Endothelial cell of umbilical vein (primary cell): ENCODE results near the gene LITAFD. TPM values are rescaled to one million over a fixed set of nuclear protein-coding genes. Genes with fewer than 3 reads are reported as not detected.

Experiments used
- BruUV-seq: library from RNA; stranded (reverse); fragments of 400-500 nt; replicated peaks from 2 replicates; lab custom pipeline; 2021; lab: Mats Ljungman, UMichigan
- CTCF ChIA-PET: fragments of 300-600, 350-600 bp; sonication (Branson Sonifier 250); formaldehyde crosslinking; loops from one replicate; lab custom pipeline; 2021; ENCODE audit warnings: antibody characterized with exemption, inconsistent platforms; lab: Charles Lee
- POLR2A ChIA-PET: fragments of 300-600, 350-600 bp; sonication (Branson Sonifier 250); formaldehyde crosslinking; loops from one replicate; lab custom pipeline; 2021; ENCODE audit warnings: antibody characterized with exemption, inconsistent platforms; lab: Charles Lee
- DNase-seq: peaks from one replicate; pipeline ENCODE4 v3.0.0-alpha.2; 2011; ENCODE audit warnings: low read depth, low spot score
- FAIRE-seq: peaks from 2 replicates; lab custom pipeline; 2011; peaks lifted over from hg19 to GRCh38; lab: Jason Lieb, UNC
- H2AFZ ChIP-seq: 2 replicates; pipeline ENCODE4 v1.6.0; 2012; ENCODE audit warnings: low read depth, low read length, control low read depth, inconsistent platforms
- H3K27ac ChIP-seq: 2 replicates; pipeline ENCODE4 v1.5.1; 2011; ENCODE audit warnings: low read depth, mild to moderate bottlenecking, control low read depth, low read length, moderate library complexity; ENCODE audit not compliant: insufficient read depth
- H3K27me3 ChIP-seq, 2 experiments: 2 replicates each; pipeline versions ENCODE4 v1.6.0 to v1.6.1; 2011; ENCODE audit warnings: low read length in 2 of 2, mixed read lengths in 1 of 2; ENCODE audit not compliant: control insufficient read depth in 2 of 2, insufficient read depth in 2 of 2
- H3K36me3 ChIP-seq, 2 experiments: 2 replicates in 1 of 2; 3 replicates in 1 of 2; pipeline ENCODE4 v1.5.1; 2011; ENCODE audit warnings: low read length in 2 of 2, mild to moderate bottlenecking in 1 of 2, moderate library complexity in 1 of 2; ENCODE audit not compliant: control insufficient read depth in 2 of 2, insufficient read depth in 2 of 2; ENCODE audit errors: extremely low read depth in 1 of 2
- H3K4me1 ChIP-seq: 3 replicates; pipeline ENCODE4 v1.5.1; 2011; ENCODE audit warnings: mild to moderate bottlenecking, low read length; ENCODE audit not compliant: control insufficient read depth, insufficient read depth; ENCODE audit errors: extremely low read depth
- H3K4me2 ChIP-seq: 2 replicates; pipeline ENCODE4 v1.6.1; 2011; ENCODE audit warnings: low read length, control low read depth, mixed read lengths; ENCODE audit not compliant: insufficient read depth
- H3K4me3 ChIP-seq, 3 experiments: fragments of 200-600 bp in 1 of 3; sonication (generic), shearing (Covaris generic) in 1 of 3; replicated peaks in 1 of 3; 2 replicates each; pipeline ENCODE4 v1.5.1; 2011 to 2016; ENCODE audit warnings: control low read depth in 3 of 3, low read length in 3 of 3, mild to moderate bottlenecking in 2 of 3, inconsistent platforms in 1 of 3, low read depth in 1 of 3, moderate library complexity in 1 of 3; ENCODE audit not compliant: insufficient read depth in 1 of 3
- H3K79me2 ChIP-seq: 2 replicates; pipeline ENCODE4 v1.6.0; 2012; ENCODE audit warnings: low read length, inconsistent platforms; ENCODE audit not compliant: control insufficient read depth, insufficient read depth
- H3K9ac ChIP-seq: replicated peaks from 2 replicates; pipeline ENCODE3; 2011; ENCODE audit warnings: low read length, control low read depth; ENCODE audit not compliant: insufficient read depth; ENCODE audit errors: extremely low read depth
- H3K9me1 ChIP-seq: replicated peaks from 3 replicates; pipeline ENCODE4 v1.6.0; 2011; ENCODE audit warnings: mild to moderate bottlenecking, low read length; ENCODE audit not compliant: control insufficient read depth, insufficient read depth; ENCODE audit errors: extremely low read depth
- H3K9me3 ChIP-seq: replicated peaks from 2 replicates; pipeline ENCODE4 v1.5.1; 2012; ENCODE audit warnings: low read length, inconsistent platforms; ENCODE audit not compliant: control insufficient read depth, insufficient read depth
- H4K20me1 ChIP-seq: replicated peaks from 2 replicates; pipeline ENCODE3; 2011; ENCODE audit warnings: mild to moderate bottlenecking, low read length; ENCODE audit not compliant: control insufficient read depth, insufficient read depth; ENCODE audit errors: extremely low read depth
- EZH2 ChIP-seq: IDR thresholded peaks from 2 replicates; pipeline ENCODE4 v1.6.1; 2012; ENCODE audit warnings: borderline replicate concordance, low read depth, mild to moderate bottlenecking, moderate library complexity, low read length, inconsistent platforms; ENCODE audit not compliant: severe bottlenecking
- FOS ChIP-seq: IDR thresholded peaks from 2 replicates; pipeline ENCODE4 v1.6.1; 2011; ENCODE audit warnings: mild to moderate bottlenecking, low read length, moderate library complexity, borderline replicate concordance; ENCODE audit not compliant: insufficient read depth
- GATA2 ChIP-seq: IDR thresholded peaks from 2 replicates; pipeline ENCODE4 v1.7.0; 2011; ENCODE audit warnings: low read depth, mild to moderate bottlenecking, moderate library complexity, mixed read lengths, low read length; ENCODE audit not compliant: insufficient read length, insufficient read depth
- JUN ChIP-seq: IDR thresholded peaks from 2 replicates; pipeline ENCODE4 v1.6.1; 2011; ENCODE audit warnings: borderline replicate concordance, low read depth; ENCODE audit not compliant: insufficient read length, insufficient read depth
- MYC ChIP-seq: IDR thresholded peaks from one replicate; pipeline ENCODE4 v1.6.1; 2011; ENCODE audit warnings: mild to moderate bottlenecking, low read depth, low read length
- POLR2A ChIP-seq: IDR thresholded peaks from 2 replicates; pipeline ENCODE4 v1.6.1; 2012; ENCODE audit warnings: low read depth, mild to moderate bottlenecking, control low read depth, low read length
- POLR2AphosphoS5 ChIP-seq: IDR thresholded peaks from 2 replicates; pipeline ENCODE4 v1.6.1; 2012; ENCODE audit warnings: low read depth, mild to moderate bottlenecking, control low read depth, low read length, moderate library complexity; ENCODE audit not compliant: insufficient read depth
- dilution Hi-C: fragments of 300-500 bp; cut with MboI; formaldehyde crosslinking; loops from one replicate; pipeline ENCODE4 v1.15.0; 2019; ENCODE audit warnings: low sequenced_read_pairs; ENCODE audit not compliant: extremely low pct_ligation_motif_present
- intact Hi-C: fragments of 100-400 bp; cut with micrococcal nuclease; formaldehyde crosslinking; loops from one replicate; pipeline ENCODE4 v1.10.0; 2022
- polyA plus RNA-seq, 4 experiments: library from polyadenylated mRNA; depleted of rRNA in 3 of 4; stranded (reverse) in 3 of 4; unstranded in 1 of 4; fragments of >200 nt; gene quantifications; 2 replicates each; pipeline versions ENCODE4 v1.2.1 to v1.2.3, GENCODE V29; 2011 to 2012; ENCODE audit warnings: missing spikeins in 1 of 4
- total RNA-seq: library from RNA; stranded (reverse); gene quantifications from 2 replicates; pipeline ENCODE4 v1.2.3, GENCODE V29; 2021
- TF ChIP-seq, protein P1 (sequence below): IDR thresholded peaks from 2 replicates; pipeline ENCODE4 v1.6.1; 2011; ENCODE audit not compliant: insufficient read depth, insufficient read length
- TF ChIP-seq, protein P2 (sequence below), 2 donors: IDR thresholded peaks; 1 replicate in 1 of 2; 2 replicates in 1 of 2; pipeline ENCODE4 v1.5.1; 2011; ENCODE audit warnings: low read length in 2 of 2, mild to moderate bottlenecking in 2 of 2, moderate library complexity in 2 of 2, control low read depth in 1 of 2, inconsistent platforms in 1 of 2, low read depth in 1 of 2; ENCODE audit not compliant: insufficient read depth in 1 of 2; ENCODE audit errors: extremely low read depth in 1 of 2

LITAFD gene
- total and polyA plus RNA-seq, 2 donors (not counting 3 experiments of a cell fraction or from before 2014, with no cell fraction given) = not detected

DNA sequence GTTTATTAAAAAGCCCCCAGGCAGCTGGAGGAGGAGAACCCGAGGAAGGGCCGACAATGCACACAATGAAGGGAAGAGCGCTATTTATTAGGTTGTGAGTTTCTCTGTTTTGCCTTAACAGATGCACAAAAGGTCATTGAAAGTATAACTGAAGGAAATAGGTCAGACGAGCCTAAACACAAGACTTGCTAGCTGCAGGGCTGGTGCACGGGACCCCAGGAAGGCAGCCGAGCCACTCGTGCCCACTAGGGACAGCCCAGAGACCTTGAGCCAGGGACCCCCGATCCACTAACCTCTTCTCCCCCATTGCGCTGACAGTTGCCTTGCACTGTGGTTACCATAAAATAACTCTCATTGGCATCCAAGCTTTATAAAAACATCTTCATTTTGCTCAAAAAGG is 11.3 kb downstream of the LITAFD start:
- Histone ChIP-seq H3K79me2 (no peaks in the 10 kb centered on the region), H3K4me2 (no peak overlapping the region), H3K36me3 (peaks cover 26 to 45% of the 10 kb centered on the region in 2 experiments), H3K27ac (no peak overlapping the region), H3K4me1 (no peaks in the 10 kb centered on the region), H2AFZ (no peak overlapping the region), H4K20me1 (no peaks in the 10 kb centered on the region), H3K9me3 (no peaks in the 10 kb centered on the region), H3K9me1 (no peaks in the 10 kb centered on the region), H3K4me3 (no peak overlapping the region), H3K9ac (no peak overlapping the region), H3K27me3 (no peaks in the 10 kb centered on the region)
- ChIA-PET POLR2A (no interaction called here), CTCF (interaction anchor here (0.9 to 1.3 kb wide), 2 partner anchors 13 to 116 kb away, joined by 3 read pairs; no protein-coding TSS in a partner anchor)
- FAIRE-seq (no peak), DNase-seq (no peak)
- dilution Hi-C loops (no loop called here), intact Hi-C loops (no loop called here)
- no TSS peak for BruUV-seq
- TF ChIP-seq EZH2 = no peak
- TF ChIP-seq POLR2AphosphoS5 = no peak
- TF ChIP-seq, protein P1, sequence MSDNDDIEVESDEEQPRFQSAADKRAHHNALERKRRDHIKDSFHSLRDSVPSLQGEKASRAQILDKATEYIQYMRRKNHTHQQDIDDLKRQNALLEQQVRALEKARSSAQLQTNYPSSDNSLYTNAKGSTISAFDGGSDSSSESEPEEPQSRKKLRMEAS = no peak
- TF ChIP-seq GATA2 = no peak
- no peak for TF ChIP-seq MYC
- TF ChIP-seq FOS = no peak
- TF ChIP-seq POLR2A = no peak
- TF ChIP-seq, protein P2, sequence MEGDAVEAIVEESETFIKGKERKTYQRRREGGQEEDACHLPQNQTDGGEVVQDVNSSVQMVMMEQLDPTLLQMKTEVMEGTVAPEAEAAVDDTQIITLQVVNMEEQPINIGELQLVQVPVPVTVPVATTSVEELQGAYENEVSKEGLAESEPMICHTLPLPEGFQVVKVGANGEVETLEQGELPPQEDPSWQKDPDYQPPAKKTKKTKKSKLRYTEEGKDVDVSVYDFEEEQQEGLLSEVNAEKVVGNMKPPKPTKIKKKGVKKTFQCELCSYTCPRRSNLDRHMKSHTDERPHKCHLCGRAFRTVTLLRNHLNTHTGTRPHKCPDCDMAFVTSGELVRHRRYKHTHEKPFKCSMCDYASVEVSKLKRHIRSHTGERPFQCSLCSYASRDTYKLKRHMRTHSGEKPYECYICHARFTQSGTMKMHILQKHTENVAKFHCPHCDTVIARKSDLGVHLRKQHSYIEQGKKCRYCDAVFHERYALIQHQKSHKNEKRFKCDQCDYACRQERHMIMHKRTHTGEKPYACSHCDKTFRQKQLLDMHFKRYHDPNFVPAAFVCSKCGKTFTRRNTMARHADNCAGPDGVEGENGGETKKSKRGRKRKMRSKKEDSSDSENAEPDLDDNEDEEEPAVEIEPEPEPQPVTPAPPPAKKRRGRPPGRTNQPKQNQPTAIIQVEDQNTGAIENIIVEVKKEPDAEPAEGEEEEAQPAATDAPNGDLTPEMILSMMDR (IDR thresholded peaks at IDR 0.05; ENCODE audit: extremely low read depth in 1 of 2, insufficient read depth in 1 of 2, low read depth in 1 of 2, low read length in 2 of 2) = no peak
- no peak for TF ChIP-seq JUN
